GM19463 (cell line): Measurements from ENCODE around the gene HAUS8.

Source experiments
- ATAC-seq: cut with Tn5 transposase; IDR thresholded peaks from one replicate; pipeline ENCODE4 v1.9.1; 2021; ENCODE audit warnings: mild to moderate bottlenecking, moderate library complexity; ENCODE audit not compliant: unreplicated experiment

The HAUS8 gene

DNA sequence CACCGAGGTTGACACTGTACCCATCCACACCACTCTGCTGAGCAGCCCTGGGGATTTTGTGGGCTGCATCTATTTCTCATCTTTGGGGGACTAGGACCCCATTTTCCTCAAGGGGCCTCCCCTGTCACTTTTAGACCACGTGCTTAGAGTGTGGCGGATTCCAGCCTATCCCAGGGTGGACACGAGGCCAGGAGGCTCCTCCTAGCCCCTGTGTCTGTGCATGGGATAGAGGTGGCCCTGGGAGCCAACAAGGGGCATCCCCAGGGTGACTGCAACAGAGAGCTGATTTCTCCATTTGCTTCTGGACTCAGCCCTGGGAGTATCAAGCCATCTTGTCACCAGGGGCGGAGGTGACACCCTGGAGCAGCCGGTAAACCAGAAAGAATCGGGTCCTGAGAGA is 72.8 kb downstream of the HAUS8 start:
- ATAC-seq, result no peak

DNA sequence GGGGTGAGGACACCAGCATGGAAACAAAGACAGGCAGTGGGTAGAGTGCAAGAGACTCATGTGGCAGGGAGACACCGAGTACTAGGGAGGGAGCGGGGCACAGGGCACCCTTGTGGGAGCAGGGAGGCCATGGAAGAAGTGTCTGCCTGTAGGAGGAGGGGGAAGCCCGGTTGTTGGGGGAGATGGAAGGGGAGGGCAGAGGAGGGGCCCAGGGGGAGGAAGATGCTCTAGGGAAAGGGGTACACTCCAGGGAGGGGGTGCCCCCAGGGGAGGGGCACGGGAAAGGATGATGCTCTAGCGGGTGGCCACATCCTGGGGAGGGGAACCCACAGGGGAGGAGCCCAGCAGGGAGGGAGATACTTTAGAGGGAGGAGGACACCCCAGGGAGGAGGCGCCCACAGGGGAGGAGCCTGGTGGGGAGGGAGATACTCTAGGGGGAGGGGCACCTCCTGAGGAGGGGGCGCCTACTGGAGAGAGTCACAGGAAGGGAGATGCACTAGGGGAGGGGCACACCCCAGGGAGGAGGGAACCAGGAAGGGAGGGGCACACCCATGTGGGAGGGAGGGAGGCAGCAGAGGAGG is 73.6 kb downstream of the HAUS8 start:
- ATAC-seq, result no peak
